Pancreas (tissue), 10 donors: Measurements from ENCODE around the gene FUT4. TPM values are rescaled to one million over a fixed set of nuclear protein-coding genes. Genes with fewer than 3 reads are reported as not detected.
"Not testable (repeated sequence)": the region's sequence is repeated elsewhere in the genome, so short reads cannot be mapped to it uniquely, and the experiment has no call there.

ENCODE experiments used
- ATAC-seq, 4 donors: fragments of 200-7000 bp; cut with Tn5 transposase; one replicate each; pipeline versions ENCODE4 v1.8.0 to v1.9.1; 2020; ENCODE audit warnings: mild to moderate bottlenecking in 4 of 4, moderate library complexity in 4 of 4
- DNase-seq, 6 donors: peaks; one replicate each; pipeline ENCODE4 v3.0.0-alpha.2; 2020
- FAIRE-seq: peaks from 2 replicates; lab custom pipeline; 2012; peaks lifted over from hg19 to GRCh38; lab: Jason Lieb, UNC
- H3K27ac ChIP-seq, 4 donors: fragments of 200-600 bp; sonication (generic); 1 replicate in 3 of 4; 2 replicates in 1 of 4; pipeline versions ENCODE4 v1.5.0 to v1.8.0; 2020
- H3K27me3 ChIP-seq, 4 donors: fragments of 200-600 bp; one replicate each; pipeline ENCODE4 v1.8.0; 2021
- H3K36me3 ChIP-seq, 3 donors: fragments of 200-600 bp; sonication (generic) in 1 of 3; one replicate each; pipeline versions ENCODE4 v1.5.0 to v1.8.0; 2020 to 2021
- H3K4me1 ChIP-seq, 3 donors: fragments of 200-600 bp; one replicate each; pipeline ENCODE4 v1.8.0; 2021
- H3K4me3 ChIP-seq, 4 donors: fragments of 200-600 bp; sonication (generic) in 2 of 4; one replicate each; pipeline versions ENCODE4 v1.5.0 to v1.8.0; 2020 to 2021
- H3K9me3 ChIP-seq, 4 donors: fragments of 200-600 bp; one replicate each; pipeline ENCODE4 v1.8.0; 2021
- CTCF ChIP-seq, 4 donors: fragments of 200-600 bp; sonication (generic) in 3 of 4; IDR thresholded peaks; one replicate each; pipeline versions ENCODE4 v1.5.0 to v1.8.0; 2021; ENCODE audit warnings: antibody characterized with exemption in 4 of 4
- WGBS, 2 donors: extraction: QIAGEN DNeasy Blood & Tissue Kit; methylation state at CpG; one replicate each; pipeline ENCODE4 v1.1.7; 2013; 5-methylcytosine and 5-hydroxymethylcytosine counted together
- intact Hi-C, 3 donors: fragments of 100-400 bp; cut with DNase I; formaldehyde crosslinking; loops; one replicate each; pipeline versions ENCODE4 v1.11.1 to v1.14.2; 2022
- polyA plus RNA-seq, 2 donors: library from polyadenylated mRNA; stranded (reverse); fragments of 200-250 nt; gene quantifications; one replicate each; pipeline ENCODE4 v1.2.3, GENCODE V29; 2013
- total RNA-seq, 6 donors: library from RNA; stranded (reverse); fragmentation: NEBNext Ultra II Directional in 4 of 6; extraction: Animal tissue kit (Norgen Biotek cat#: 25700) in 4 of 6; gene quantifications; one replicate each; pipeline versions ENCODE4 v1.2.1 to v1.2.4, GENCODE V29; 2021 to 2023
- donor health status: healthy with polysubstance abuse.
- donor health status: DM: no; HTN: no; CAD: no; lungs with moderate emphysema.
- donor health status: DM: no; HTN: no; CAD: no.
- donor health status: control.
- donor health status: control.
- donor health status: Bipolar disorder and iron deficiency.
- donor health status: DM: yes; HTN: yes; CAD: no.
- donor health status: DM: no; HTN: no; CAD: no.
- donor health status: DM: no; HTN: no; CAD: no.
- donor health status: DM: yes; HTN: yes; CAD: no.

Gene FUT4
- total and polyA plus RNA-seq, 8 donors, result 2.4 to 14.6 (median 5.6) TPM

GRCh38 chr11:94568200-94568599 lies 24.5 kb downstream of the FUT4 start:
- no peak for DNase-seq
- no peaks in the 10 kb centered on the region for H3K4me1 ChIP-seq
- TF ChIP-seq CTCF (IDR thresholded peaks at IDR 0.05), result no peak
- FAIRE-seq, result no peak
- H3K36me3 ChIP-seq, result no peaks in the 10 kb centered on the region
- no peak for ATAC-seq
- no peak overlapping the region for H3K4me3 ChIP-seq
- WGBS, 2 donors, result 94 to 96% methylated on average over 5 of the region's 5 CpGs
- H3K27ac ChIP-seq, result no peak overlapping the region
- no peaks in the 10 kb centered on the region for H3K9me3 ChIP-seq
- H3K27me3 ChIP-seq, result no peaks in the 10 kb centered on the region
- intact Hi-C loops, result no loop called here

- no peak overlapping the region for H3K4me3 ChIP-seq
- no peak overlapping the region for H3K27ac ChIP-seq
- intact Hi-C loops, result no loop called here
- H3K9me3 ChIP-seq, result no peaks in the 10 kb centered on the region
- no peak for DNase-seq
- H3K36me3 ChIP-seq, result no peaks in the 10 kb centered on the region
- 90 to 94% methylated on average over 4 of the region's 4 CpGs for WGBS, 2 donors
- H3K27me3 ChIP-seq, result no peaks in the 10 kb centered on the region
- no peaks in the 10 kb centered on the region for H3K4me1 ChIP-seq
- no peak for FAIRE-seq
- TF ChIP-seq CTCF (IDR thresholded peaks at IDR 0.05), result no peak
- no peak for ATAC-seq
These were observed 25.0 kb downstream of the FUT4 start for GRCh38 chr11:94568717-94569116.

- 40 to 92% methylated on average over 2 of the region's 2 CpGs for WGBS, 2 donors
- H3K4me3 ChIP-seq, H3K27me3 ChIP-seq, DNase-seq, H3K9me3 ChIP-seq, intact Hi-C loops, H3K27ac ChIP-seq, H3K36me3 ChIP-seq, ATAC-seq, H3K4me1 ChIP-seq, FAIRE-seq: not testable (repeated sequence)
These were observed 29.3 kb downstream of the FUT4 start for GRCh38 chr11:94572975-94573374.

DNA sequence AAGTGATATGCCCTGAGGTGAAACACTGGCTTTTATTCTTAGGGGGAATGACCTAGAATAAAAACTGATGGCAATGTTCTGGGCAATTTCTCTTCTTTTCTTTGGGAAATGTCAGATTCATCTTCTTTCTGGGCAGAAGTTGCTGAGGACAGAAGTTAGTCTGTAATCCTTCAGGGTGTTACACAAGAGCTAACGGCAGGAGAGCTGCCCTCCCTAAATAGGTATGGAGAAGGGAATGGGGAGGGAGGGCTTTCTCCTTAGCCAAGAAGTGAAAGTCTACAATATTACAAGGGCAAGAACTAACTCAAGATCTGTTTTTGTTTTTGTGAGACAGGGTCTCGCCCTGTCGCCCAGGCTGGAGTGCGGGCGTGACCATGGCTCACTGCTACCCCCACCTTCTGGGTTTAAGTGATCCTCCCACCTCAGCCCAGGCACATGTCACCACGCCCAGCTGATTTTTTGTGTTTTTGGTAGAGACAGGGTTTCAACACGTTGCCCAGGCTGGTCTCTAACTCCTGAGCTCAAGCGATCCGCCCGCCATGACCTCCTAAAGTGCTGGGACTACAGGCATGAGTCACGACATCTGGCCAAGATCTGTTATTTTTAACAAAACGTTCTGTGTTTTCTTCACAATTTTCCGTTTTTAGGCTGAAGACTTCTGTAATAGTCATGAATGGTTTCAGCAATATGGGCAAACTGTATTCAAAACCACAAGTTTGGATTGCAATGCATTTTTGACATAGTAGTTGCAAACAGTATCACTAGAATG lies 30.7 kb downstream of the FUT4 start:
- H3K36me3 ChIP-seq, result no peaks in the 10 kb centered on the region
- no peak for TF ChIP-seq CTCF (IDR thresholded peaks at IDR 0.05)
- 88% methylated on average over 13 of the region's 13 CpGs for WGBS, 2 donors
- H3K27ac ChIP-seq, result no peak overlapping the region
- intact Hi-C loops, result no loop called here
- H3K4me3 ChIP-seq, result no peak overlapping the region
- no peaks in the 10 kb centered on the region for H3K9me3 ChIP-seq
- DNase-seq (no peak), FAIRE-seq (no peak), ATAC-seq (no peak)
- H3K4me1 ChIP-seq, result no peaks in the 10 kb centered on the region
- no peaks in the 10 kb centered on the region for H3K27me3 ChIP-seq

DNA sequence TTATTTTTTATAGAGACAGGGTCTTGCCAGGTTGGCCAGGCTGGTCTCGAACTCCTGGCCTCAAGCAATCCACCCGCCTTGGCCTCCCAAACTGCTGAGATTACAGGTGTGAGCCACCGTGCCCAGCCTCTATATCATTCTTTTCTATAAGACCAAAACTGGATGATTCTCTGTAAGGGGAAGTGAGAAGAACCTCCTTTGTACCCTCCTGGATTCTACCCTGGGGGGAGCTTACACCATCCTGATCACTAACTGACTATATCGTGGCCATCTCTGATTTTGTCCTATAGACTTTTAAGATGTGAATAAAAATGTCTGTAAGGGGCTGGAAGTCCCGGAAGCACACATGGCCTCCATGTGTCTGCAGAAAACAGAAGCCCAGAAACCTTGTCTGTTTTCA lies 32.6 kb downstream of the FUT4 start:
- intact Hi-C loops, result no loop called here
- no peak for FAIRE-seq
- no peak for ATAC-seq
- Histone ChIP-seq H3K9me3 (no peaks in the 10 kb centered on the region), H3K27me3 (no peaks in the 10 kb centered on the region), H3K36me3 (no peaks in the 10 kb centered on the region), H3K4me1 (no peaks in the 10 kb centered on the region), H3K27ac (no peak overlapping the region), H3K4me3 (no peak overlapping the region)
- DNase-seq, result no peak
- TF ChIP-seq CTCF (IDR thresholded peaks at IDR 0.05), result no peak
- WGBS, 2 donors, result 91 to 94% methylated on average over 5 of the region's 5 CpGs
